HG03457 (cell line): ENCODE results near the gene FOXA2.

Source experiments
- ATAC-seq: cut with Tn5 transposase; IDR thresholded peaks from one replicate; pipeline ENCODE4 v1.9.1; 2021; ENCODE audit warnings: moderate number of reproducible peaks; ENCODE audit not compliant: unreplicated experiment

Gene FOXA2

GRCh38 chr20:22584922-22585785 lies 782 bp upstream of the FOXA2 start:
- ATAC-seq = no peak

GRCh38 chr20:22583773-22584521 lies 425 bp downstream of the FOXA2 start:
- ATAC-seq = no peak

- ATAC-seq = no peak
Measured at GRCh38 chr20:22582964-22583772, 1.2 kb downstream of the FOXA2 start.

GRCh38 chr20:22582386-22582963 lies 1.9 kb downstream of the FOXA2 start:
- ATAC-seq = no peak

- no peak for ATAC-seq
Measured at GRCh38 chr20:22581437-22582385, 2.7 kb downstream of the FOXA2 start.

DNA sequence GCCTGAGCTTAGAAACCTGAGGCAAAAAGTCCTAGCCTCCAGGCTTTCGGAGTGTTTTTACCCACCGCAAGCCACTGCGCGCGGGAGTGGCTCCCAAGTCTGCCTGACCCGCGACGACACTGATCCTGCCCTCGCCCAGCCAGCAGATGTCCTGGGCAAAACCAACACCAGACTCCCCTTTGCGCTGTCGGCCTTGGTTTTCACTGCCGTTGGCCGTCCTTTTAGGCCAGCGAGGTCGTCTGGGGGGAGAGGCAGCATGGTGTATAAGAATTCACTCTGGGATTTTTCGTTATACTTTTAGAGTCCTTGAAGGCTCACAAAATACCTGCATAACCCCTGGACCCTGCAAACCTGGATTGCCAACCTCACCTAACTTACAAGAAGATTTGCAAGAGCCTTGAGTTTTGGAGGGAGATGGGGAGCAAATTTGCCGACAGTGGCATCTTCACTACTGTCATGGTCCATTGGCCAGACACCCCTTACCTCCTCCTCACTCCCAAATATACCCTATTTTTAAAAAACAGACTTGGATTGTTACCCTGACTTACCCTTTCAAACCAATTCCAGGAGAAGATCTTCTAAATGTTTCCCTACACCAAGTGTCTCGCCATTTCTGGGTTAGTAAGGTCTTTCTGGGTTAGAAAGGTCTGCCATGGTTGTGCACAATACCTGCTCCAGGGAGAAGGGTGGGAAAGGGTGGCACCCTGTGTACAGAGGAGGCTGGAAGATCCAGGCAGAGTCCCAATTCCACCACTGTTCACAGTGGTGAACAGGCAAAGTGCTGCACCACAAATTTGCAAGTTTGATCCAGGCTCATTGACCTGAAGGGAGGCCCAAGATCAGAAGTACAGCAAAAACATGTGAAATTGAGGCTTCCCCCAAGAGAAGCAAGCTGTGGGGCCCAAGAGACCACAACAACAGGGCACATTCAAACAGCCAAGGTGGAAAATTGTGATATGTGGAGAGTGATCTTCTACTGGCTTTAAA lies 4.4 kb downstream of the FOXA2 start:
- no peak for ATAC-seq

DNA sequence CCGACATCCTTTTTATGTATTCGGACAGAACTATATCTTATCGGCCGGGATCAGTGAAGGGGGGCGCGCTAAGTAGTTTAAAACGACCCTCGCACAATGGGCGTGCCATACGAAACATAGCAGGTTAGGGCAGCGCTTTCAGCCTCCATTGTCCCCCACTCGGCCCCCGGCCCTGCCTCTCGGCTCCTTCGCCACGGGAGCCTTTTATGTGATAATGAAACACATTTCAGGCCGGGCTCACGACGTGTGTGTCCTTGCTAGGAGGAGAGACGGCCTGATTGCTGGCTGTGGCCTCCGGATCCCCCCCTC lies 5.3 kb downstream of the FOXA2 start:
- ATAC-seq = no peak

DNA sequence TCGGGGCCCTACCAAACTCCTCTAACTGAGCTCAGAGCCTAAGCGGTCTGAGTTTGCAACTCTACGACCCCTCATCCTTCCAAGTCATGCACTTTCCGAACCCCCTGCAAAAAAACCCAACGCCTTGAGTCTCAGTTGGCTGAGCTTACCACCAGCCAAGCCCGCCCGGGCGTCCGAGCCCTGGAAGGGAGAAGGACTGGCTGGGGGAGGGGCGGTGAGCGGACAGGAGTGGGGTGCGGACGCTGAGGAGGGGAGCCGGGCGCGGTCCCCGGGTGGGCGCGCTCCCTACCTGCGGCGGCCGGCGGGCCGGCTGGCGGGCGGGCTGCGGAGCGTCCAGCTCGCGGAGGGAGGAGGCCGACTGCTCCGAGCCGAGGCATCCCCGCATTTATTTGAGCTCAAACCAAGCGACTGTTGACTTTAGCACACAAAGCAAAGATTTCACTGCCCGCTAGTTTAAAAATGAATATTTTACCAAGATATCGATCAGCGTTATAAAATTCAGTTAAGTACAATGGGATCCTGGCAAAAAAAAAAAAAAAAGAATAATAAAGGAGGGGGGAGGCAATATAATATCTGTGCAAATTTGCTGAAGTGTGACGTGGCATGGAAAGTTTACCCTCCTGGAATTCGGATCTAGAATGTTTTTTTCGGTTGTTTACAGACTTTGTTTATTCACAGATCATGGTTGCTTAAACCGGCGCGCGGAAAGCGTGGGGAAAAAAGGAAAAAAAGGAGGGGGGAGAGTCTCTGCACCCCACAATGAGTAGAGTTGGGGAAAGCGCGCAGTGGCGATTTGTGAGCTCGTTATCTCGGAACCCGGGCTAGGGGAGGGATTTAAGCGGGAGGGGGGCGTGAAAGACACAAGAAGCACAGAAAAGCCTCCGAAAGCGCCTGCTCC lies 5.9 kb downstream of the FOXA2 start:
- ATAC-seq = no peak

GRCh38 chr20:22577515-22578220 lies 6.7 kb downstream of the FOXA2 start:
- no peak for ATAC-seq

- no peak for ATAC-seq
Measured at GRCh38 chr20:22576733-22577514, 7.4 kb downstream of the FOXA2 start.

DNA sequence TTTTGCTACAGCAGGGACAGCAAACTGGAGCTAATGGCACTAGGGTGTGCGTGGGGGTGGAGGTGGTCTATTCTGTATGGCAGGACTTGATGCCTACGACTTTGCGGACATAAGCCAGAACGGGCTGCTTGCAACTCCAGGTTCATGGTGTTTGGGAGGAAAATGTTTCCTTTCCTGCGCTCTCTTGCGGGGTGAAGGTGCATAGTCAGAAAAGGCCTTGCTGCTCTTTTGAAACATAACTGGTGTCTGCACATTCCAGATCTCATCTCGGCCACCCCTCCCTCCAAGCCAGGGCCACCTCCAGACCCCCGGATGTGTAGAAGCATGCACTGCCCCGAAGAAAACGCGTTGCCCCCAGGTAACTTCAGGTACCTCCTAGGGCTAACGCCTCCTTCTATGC lies 8.1 kb downstream of the FOXA2 start:
- ATAC-seq = no peak

GRCh38 chr20:22575737-22576136 lies 8.6 kb downstream of the FOXA2 start:
- ATAC-seq = no peak

DNA sequence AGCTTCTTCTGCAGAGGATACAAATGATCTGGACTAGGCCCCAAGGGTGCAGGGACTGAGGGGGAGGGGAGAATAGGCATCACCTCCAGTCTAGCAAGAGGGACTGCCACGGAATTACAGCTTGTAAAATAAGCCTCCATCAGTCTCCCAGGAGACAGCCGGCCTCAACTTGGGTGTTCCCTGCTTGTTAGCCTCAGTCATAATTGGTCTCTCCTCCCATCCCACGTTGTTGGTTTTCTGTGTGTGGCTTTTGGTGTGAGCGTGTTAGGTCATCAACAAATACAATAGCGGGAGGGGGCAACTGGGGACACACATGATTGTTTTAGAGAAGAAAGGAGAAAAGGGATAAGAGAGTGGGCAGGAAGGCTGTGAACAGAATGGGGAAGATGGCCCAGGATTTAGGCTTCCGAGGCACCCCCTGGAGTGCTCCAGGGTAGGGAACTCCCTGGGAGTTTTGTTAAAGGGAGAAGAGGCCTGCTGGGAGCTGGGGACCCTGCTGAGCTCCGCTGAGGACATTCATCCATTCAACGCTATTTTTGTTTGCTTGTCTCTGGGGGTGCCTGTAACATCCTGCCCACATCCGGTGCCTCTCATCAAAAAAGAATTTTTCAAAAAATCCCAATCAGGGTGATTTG lies 9.2 kb downstream of the FOXA2 start:
- no peak for ATAC-seq

- no peak for ATAC-seq
Measured at GRCh38 chr20:22574545-22575086, 9.8 kb downstream of the FOXA2 start.

GRCh38 chr20:22572491-22572890 lies 11.9 kb downstream of the FOXA2 start:
- no peak for ATAC-seq

GRCh38 chr20:22572023-22572422 lies 12.3 kb downstream of the FOXA2 start:
- no peak for ATAC-seq
